SK-N-SH treated with all-trans-retinoic acid at 6 μM for 48 hours (cell line): ENCODE measurements around the gene CCDC137.
A peak's percentile ranks its signal among the peaks of the same experiment; 100 is the strongest.

ENCODE experiments used
- ATAC-seq: fragments of 200-7000 bp; cut with Tn5 transposase; 3 replicates; pipeline ENCODE4 v1.9.1; 2020; ENCODE audit warnings: mild to moderate bottlenecking, moderate library complexity
- ARNTL ChIP-seq: fragments of 450-650 bp; formaldehyde crosslinking; IDR thresholded peaks from 2 replicates; pipeline ENCODE4 v1.5.0; 2020; ENCODE audit warnings: low read depth, mild to moderate bottlenecking, moderate library complexity, borderline replicate concordance
- BACH2 ChIP-seq: fragments of 250-450 bp; sonication (Bioruptor Pico); IDR thresholded peaks from 2 replicates; pipeline ENCODE4 v1.9.0; 2021; ENCODE audit warnings: mild to moderate bottlenecking, borderline replicate concordance
- CSDC2 ChIP-seq: fragments of 250-450 bp; sonication (Bioruptor Pico); IDR thresholded peaks from 2 replicates; pipeline ENCODE4 v1.5.0; 2020; ENCODE audit warnings: mild to moderate bottlenecking, moderate library complexity
- ESRRG ChIP-seq: fragments of 250-450 bp; sonication (Bioruptor Pico); IDR thresholded peaks from 2 replicates; pipeline ENCODE4 v1.6.1; 2021; ENCODE audit warnings: mild to moderate bottlenecking
- GLIS3 ChIP-seq: fragments of 250-450 bp; sonication (Bioruptor Pico); IDR thresholded peaks from 2 replicates; pipeline ENCODE4 v1.5.0; 2020; ENCODE audit warnings: mild to moderate bottlenecking, moderate library complexity
- OSR1 ChIP-seq: fragments of 250-450 bp; sonication (Bioruptor Pico); IDR thresholded peaks from 2 replicates; pipeline ENCODE4 v1.8.0; 2022; ENCODE audit warnings: moderate library complexity, mild to moderate bottlenecking, inconsistent platforms
- PATZ1 ChIP-seq: fragments of 250-450 bp; sonication (Bioruptor Pico); IDR thresholded peaks from 2 replicates; pipeline ENCODE4 v1.8.0; 2020; ENCODE audit warnings: mild to moderate bottlenecking, moderate library complexity, borderline replicate concordance
- PPARA ChIP-seq: fragments of 250-450 bp; sonication (Bioruptor Pico); IDR thresholded peaks from 2 replicates; pipeline ENCODE4 v1.5.0; 2020; ENCODE audit warnings: mild to moderate bottlenecking, borderline replicate concordance
- RARB ChIP-seq: fragments of 250-450 bp; sonication (Bioruptor Pico); IDR thresholded peaks from 2 replicates; pipeline ENCODE4 v1.8.0; 2021; ENCODE audit warnings: mild to moderate bottlenecking, moderate library complexity
- SNAI2 ChIP-seq: fragments of 250-450 bp; sonication (Bioruptor Pico); IDR thresholded peaks from 2 replicates; pipeline ENCODE4 v1.5.0; 2020; ENCODE audit warnings: mild to moderate bottlenecking, moderate library complexity
- TCF4 ChIP-seq: fragments of 250-450 bp; sonication (Bioruptor Pico); IDR thresholded peaks from 2 replicates; pipeline ENCODE4 v1.8.0; 2021; ENCODE audit warnings: mild to moderate bottlenecking, moderate library complexity, borderline replicate concordance
- TOX ChIP-seq: fragments of 250-450 bp; sonication (Bioruptor Pico); IDR thresholded peaks from 2 replicates; pipeline ENCODE4 v1.8.0; 2021; ENCODE audit warnings: mild to moderate bottlenecking, moderate library complexity, borderline replicate concordance
- TSHZ2 ChIP-seq: fragments of 250-450 bp; sonication (Bioruptor Pico); IDR thresholded peaks from 2 replicates; pipeline ENCODE4 v1.5.0; 2020; ENCODE audit warnings: mild to moderate bottlenecking, moderate library complexity
- ZC3H10 ChIP-seq: fragments of 250-450 bp; sonication (Bioruptor Pico); IDR thresholded peaks from 2 replicates; pipeline ENCODE4 v1.5.1; 2021; ENCODE audit warnings: mild to moderate bottlenecking, moderate library complexity
- ZFP3 ChIP-seq: fragments of 250-450 bp; sonication (Bioruptor Pico); IDR thresholded peaks from 2 replicates; pipeline ENCODE4 v1.5.0; 2020; ENCODE audit warnings: mild to moderate bottlenecking, moderate library complexity
- ZFP30 ChIP-seq: fragments of 450-650 bp; formaldehyde crosslinking; IDR thresholded peaks from 2 replicates; pipeline ENCODE4 v1.5.0; 2022; ENCODE audit warnings: mild to moderate bottlenecking, moderate library complexity
- ZNF565 ChIP-seq: fragments of 450-650 bp; formaldehyde crosslinking; conservative IDR thresholded peaks from 2 replicates; pipeline ENCODE4 v1.5.0; 2020; ENCODE audit warnings: low read depth, mild to moderate bottlenecking, moderate library complexity
- ZNF70 ChIP-seq: fragments of 450-650 bp; formaldehyde crosslinking; IDR thresholded peaks from 2 replicates; pipeline ENCODE4 v1.5.0; 2020; ENCODE audit warnings: mild to moderate bottlenecking, moderate library complexity
- ZNF8 ChIP-seq: fragments of 450-650 bp; formaldehyde crosslinking; IDR thresholded peaks from 2 replicates; pipeline ENCODE4 v1.5.0; 2020; ENCODE audit warnings: mild to moderate bottlenecking, moderate library complexity
- TF ChIP-seq, protein P1 (sequence below): fragments of 250-450 bp; sonication (Bioruptor Pico); IDR thresholded peaks from 2 replicates; pipeline ENCODE4 v1.5.1; 2021; ENCODE audit warnings: mild to moderate bottlenecking, moderate library complexity
- TF ChIP-seq, protein P2 (sequence below): fragments of 250-450 bp; sonication (Bioruptor Pico); IDR thresholded peaks from 2 replicates; pipeline ENCODE4 v1.8.0; 2021; ENCODE audit warnings: low read depth, mild to moderate bottlenecking, moderate library complexity, borderline replicate concordance
- TF ChIP-seq, protein P3 (sequence below): fragments of 250-450 bp; sonication (Bioruptor Pico); IDR thresholded peaks from 2 replicates; pipeline ENCODE4 v1.5.1; 2020; ENCODE audit warnings: low read depth, mild to moderate bottlenecking, moderate library complexity

Gene CCDC137

GRCh38 chr17:81673561-81674258, 7.2 kb downstream of the CCDC137 start:
- no peak for ATAC-seq
- no peak for TF ChIP-seq BACH2 (CRISPR knock-in tag)
- no peak for TF ChIP-seq TCF4 (CRISPR knock-in tag)
- TF ChIP-seq SNAI2 (CRISPR knock-in tag) = no peak
- no peak for TF ChIP-seq CSDC2
- TF ChIP-seq ZFP30 (CRISPR knock-in tag) = no peak
- TF ChIP-seq, protein P1, sequence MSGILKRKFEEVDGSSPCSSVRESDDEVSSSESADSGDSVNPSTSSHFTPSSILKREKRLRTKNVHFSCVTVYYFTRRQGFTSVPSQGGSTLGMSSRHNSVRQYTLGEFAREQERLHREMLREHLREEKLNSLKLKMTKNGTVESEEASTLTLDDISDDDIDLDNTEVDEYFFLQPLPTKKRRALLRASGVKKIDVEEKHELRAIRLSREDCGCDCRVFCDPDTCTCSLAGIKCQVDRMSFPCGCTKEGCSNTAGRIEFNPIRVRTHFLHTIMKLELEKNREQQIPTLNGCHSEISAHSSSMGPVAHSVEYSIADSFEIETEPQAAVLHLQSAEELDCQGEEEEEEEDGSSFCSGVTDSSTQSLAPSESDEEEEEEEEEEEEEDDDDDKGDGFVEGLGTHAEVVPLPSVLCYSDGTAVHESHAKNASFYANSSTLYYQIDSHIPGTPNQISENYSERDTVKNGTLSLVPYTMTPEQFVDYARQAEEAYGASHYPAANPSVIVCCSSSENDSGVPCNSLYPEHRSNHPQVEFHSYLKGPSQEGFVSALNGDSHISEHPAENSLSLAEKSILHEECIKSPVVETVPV (CRISPR knock-in tag) = no peak
- no peak for TF ChIP-seq ZC3H10
- TF ChIP-seq TOX (CRISPR knock-in tag) = no peak
- TF ChIP-seq RARB = no peak
- no peak for TF ChIP-seq TSHZ2 (CRISPR knock-in tag)
- TF ChIP-seq ZNF8 (CRISPR knock-in tag) = no peak
- no peak for TF ChIP-seq PATZ1 (CRISPR knock-in tag)
- TF ChIP-seq, protein P2, sequence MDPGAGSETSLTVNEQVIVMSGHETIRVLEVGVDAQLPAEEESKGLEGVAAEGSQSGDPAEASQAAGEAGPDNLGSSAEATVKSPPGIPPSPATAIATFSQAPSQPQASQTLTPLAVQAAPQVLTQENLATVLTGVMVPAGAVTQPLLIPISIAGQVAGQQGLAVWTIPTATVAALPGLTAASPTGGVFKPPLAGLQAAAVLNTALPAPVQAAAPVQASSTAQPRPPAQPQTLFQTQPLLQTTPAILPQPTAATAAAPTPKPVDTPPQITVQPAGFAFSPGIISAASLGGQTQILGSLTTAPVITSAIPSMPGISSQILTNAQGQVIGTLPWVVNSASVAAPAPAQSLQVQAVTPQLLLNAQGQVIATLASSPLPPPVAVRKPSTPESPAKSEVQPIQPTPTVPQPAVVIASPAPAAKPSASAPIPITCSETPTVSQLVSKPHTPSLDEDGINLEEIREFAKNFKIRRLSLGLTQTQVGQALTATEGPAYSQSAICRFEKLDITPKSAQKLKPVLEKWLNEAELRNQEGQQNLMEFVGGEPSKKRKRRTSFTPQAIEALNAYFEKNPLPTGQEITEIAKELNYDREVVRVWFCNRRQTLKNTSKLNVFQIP = no peak
- TF ChIP-seq ZFP3 (CRISPR knock-in tag) = no peak
- TF ChIP-seq PPARA = no peak
- TF ChIP-seq, protein P3, sequence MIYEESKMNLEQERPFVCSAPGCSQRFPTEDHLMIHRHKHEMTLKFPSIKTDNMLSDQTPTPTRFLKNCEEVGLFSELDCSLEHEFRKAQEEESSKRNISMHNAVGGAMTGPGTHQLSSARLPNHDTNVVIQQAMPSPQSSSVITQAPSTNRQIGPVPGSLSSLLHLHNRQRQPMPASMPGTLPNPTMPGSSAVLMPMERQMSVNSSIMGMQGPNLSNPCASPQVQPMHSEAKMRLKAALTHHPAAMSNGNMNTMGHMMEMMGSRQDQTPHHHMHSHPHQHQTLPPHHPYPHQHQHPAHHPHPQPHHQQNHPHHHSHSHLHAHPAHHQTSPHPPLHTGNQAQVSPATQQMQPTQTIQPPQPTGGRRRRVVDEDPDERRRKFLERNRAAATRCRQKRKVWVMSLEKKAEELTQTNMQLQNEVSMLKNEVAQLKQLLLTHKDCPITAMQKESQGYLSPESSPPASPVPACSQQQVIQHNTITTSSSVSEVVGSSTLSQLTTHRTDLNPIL (CRISPR knock-in tag) = no peak
- no peak for TF ChIP-seq ESRRG (CRISPR knock-in tag)
- no peak for TF ChIP-seq ARNTL

- ATAC-seq = peak; percentile 50
Observed at GRCh38 chr17:81675515-81676221, 9.1 kb downstream of the CCDC137 start.

DNA sequence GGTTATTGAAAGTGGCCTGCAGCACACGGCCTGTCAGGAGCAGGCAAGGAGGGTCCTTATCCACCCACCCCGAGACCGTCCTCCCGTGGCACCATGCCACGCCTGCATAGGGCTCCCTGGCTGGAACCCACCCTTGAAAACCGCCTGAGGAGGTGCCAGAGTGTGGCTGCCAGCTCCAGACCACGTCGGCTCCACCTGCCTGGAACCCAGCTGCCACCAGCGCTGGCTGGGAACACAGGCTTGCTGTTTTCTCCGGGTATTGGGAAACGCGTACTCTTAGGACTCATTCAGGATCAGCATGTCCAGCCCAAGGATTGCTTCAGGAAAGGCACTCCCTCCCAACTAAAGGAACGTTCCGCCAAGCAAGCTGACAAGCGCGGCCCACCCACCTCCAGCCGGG, 10.4 kb downstream of the CCDC137 start:
- ATAC-seq = peak; percentile 16; the same call in 2 of the 3 replicates
- TF ChIP-seq, protein P3 (CRISPR knock-in tag) = no peak
- no peak for TF ChIP-seq CSDC2
- TF ChIP-seq ZNF565 (CRISPR knock-in tag) = no peak
- no peak for TF ChIP-seq TSHZ2 (CRISPR knock-in tag)
- no peak for TF ChIP-seq OSR1 (CRISPR knock-in tag)
- TF ChIP-seq ZNF70 = no peak
- no peak for TF ChIP-seq ARNTL
- TF ChIP-seq BACH2 (CRISPR knock-in tag) = no peak
- no peak for TF ChIP-seq GLIS3 (CRISPR knock-in tag)
- no peak for TF ChIP-seq RARB
- no peak for TF ChIP-seq ZFP3 (CRISPR knock-in tag)
- TF ChIP-seq ESRRG (CRISPR knock-in tag) = no peak
- no peak for TF ChIP-seq PPARA
